ENCODE results near the gene CAMKV.

DNA sequence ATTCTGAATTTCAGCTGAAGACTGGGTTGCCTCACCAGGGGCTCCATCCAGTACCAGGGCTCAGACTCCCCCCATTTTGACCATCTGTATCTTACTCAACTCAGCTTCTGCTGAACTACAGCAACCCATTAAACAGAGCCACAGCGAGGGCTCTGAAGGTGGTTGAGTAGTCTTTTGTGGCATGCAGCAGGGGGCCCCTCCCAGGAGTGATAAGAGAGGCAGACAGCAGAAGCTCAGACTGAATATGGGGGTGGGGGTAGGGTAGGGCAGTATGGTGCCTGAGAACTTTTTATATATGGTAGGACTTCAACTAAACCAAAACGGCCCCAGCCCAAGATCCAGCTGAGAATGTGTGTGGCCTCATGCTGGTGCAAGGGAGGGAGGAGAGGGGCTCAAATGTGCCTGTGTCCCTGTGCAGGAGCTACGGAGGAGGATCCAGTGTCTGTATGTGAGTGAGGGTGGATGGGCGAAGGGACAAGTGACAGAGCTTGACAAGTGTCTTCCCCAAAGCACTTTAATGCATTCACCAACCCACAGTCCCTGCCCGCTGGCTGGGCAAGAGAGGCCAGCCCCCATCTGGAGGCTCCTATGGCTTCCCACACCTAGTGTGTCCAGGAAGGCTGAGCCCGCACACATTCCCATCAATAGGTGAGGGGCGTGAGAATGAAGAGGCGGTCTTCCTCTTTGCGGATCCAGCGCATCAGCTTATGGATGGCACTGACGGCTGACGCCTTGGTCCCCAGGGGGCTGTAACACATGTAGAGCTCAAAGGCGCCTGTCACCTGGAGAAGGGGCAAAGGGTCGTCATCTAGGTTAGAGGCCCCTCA lies 38.9 kb upstream of the CAMKV start:
- TF ChIP-seq ZC3H10 (CRISPR knock-in tag; IDR thresholded peaks at IDR 0.05) = no peak
- TF ChIP-seq GLIS3 (CRISPR knock-in tag; IDR thresholded peaks at IDR 0.05) = no peak
- TF ChIP-seq, protein P1, sequence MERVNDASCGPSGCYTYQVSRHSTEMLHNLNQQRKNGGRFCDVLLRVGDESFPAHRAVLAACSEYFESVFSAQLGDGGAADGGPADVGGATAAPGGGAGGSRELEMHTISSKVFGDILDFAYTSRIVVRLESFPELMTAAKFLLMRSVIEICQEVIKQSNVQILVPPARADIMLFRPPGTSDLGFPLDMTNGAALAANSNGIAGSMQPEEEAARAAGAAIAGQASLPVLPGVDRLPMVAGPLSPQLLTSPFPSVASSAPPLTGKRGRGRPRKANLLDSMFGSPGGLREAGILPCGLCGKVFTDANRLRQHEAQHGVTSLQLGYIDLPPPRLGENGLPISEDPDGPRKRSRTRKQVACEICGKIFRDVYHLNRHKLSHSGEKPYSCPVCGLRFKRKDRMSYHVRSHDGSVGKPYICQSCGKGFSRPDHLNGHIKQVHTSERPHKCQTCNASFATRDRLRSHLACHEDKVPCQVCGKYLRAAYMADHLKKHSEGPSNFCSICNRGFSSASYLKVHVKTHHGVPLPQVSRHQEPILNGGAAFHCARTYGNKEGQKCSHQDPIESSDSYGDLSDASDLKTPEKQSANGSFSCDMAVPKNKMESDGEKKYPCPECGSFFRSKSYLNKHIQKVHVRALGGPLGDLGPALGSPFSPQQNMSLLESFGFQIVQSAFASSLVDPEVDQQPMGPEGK (CRISPR knock-in tag; IDR thresholded peaks at IDR 0.05; ENCODE audit: borderline replicate concordance) = no peak
- TF ChIP-seq BACH2 (CRISPR knock-in tag; IDR thresholded peaks at IDR 0.05; ENCODE audit: borderline replicate concordance) = no peak
- TF ChIP-seq CSRNP3 (CRISPR knock-in tag; IDR thresholded peaks at IDR 0.05) = no peak
